ENCODE data around the gene ADAMTS13.

- no peak for TF ChIP-seq CTCF (IDR thresholded peaks at IDR 0.05)
- TF ChIP-seq POLR2A (IDR thresholded peaks at IDR 0.05): no peak
These were observed 21.8 kb downstream of the ADAMTS13 start for GRCh38 chr9:133443982-133444381.
